C1 segment of cervical spinal cord (tissue), 14 donors: ENCODE data around the gene MTG2.
A peak's percentile ranks its signal among the peaks of the same experiment; 100 is the strongest.
"Not testable (repeated sequence)": the region's sequence is repeated elsewhere in the genome, so short reads cannot be mapped to it uniquely, and the experiment has no call there.

ENCODE experiments used
- DNase-seq, 14 donors: peaks; one replicate each; lab custom pipeline; 2025; lab: John Stamatoyannopoulos, UW

The MTG2 gene

DNA sequence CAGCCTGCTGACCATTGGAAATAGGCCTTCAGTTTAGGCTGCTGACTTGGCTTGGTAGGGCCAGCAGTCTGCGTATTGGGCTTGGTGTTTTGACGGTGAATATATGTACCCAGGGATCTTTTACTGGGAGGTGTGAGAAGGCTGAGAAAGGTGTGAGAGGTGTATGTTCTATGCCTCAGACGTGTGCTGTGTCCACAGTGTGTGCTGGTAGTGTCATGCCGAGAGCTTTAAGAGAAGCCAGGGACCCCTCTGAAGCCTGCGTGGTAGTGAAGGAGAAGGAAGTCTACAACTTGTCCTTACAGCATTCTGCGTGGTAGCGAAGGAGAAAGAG, 37.2 kb upstream of the MTG2 start:
- DNase-seq, result no peak

- DNase-seq, result no peak
Observed at GRCh38 chr20:62146019-62146755, 36.6 kb upstream of the MTG2 start.

DNA sequence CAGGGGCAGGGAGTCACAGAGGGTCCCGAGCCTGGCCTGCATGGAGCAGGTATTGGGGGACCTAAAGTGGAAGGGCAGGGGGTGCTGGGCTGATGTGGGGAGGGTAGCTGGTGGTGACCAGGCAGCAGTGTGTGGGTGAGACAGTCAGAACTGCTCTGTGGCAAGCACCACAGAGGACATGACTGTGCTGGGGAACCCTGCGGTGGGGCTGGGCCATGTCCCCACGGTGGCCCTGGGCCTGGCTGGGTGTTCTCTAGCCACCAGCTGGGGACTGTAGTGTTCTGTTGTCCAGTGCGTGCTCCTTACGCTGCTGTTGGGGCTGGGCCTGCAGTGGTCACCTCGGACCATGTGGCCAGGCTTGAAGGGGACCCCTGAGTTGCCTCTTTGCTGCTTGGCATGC, 35.7 kb upstream of the MTG2 start:
- no peak for DNase-seq

GRCh38 chr20:62147528-62147927, 35.3 kb upstream of the MTG2 start:
- DNase-seq, result no peak

- not testable (repeated sequence) for DNase-seq
Observed at GRCh38 chr20:62148383-62148782, 34.4 kb upstream of the MTG2 start.

DNA sequence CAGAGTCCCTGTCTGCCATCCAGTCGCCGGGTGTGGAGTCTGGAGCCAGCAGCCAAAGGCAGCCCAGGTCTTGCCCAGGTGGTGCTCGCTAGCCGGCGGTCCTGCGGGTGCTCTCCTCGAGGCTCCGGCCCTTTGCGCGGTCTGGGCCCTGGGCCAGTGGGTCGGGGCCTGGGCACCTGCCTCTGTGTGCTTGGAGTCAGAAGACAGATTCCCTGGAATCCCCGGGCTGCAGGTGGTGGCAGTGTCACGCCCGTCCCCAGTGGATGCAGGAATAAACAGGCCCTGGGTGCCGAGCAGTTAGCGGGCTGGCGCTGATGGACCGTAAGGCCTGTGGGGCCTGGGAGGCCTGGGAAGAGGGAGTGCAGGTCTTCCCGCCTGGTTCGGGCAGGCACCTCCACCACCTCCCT, 33.9 kb upstream of the MTG2 start:
- DNase-seq, result peak in 1 of 14 donors; percentile 51

DNA sequence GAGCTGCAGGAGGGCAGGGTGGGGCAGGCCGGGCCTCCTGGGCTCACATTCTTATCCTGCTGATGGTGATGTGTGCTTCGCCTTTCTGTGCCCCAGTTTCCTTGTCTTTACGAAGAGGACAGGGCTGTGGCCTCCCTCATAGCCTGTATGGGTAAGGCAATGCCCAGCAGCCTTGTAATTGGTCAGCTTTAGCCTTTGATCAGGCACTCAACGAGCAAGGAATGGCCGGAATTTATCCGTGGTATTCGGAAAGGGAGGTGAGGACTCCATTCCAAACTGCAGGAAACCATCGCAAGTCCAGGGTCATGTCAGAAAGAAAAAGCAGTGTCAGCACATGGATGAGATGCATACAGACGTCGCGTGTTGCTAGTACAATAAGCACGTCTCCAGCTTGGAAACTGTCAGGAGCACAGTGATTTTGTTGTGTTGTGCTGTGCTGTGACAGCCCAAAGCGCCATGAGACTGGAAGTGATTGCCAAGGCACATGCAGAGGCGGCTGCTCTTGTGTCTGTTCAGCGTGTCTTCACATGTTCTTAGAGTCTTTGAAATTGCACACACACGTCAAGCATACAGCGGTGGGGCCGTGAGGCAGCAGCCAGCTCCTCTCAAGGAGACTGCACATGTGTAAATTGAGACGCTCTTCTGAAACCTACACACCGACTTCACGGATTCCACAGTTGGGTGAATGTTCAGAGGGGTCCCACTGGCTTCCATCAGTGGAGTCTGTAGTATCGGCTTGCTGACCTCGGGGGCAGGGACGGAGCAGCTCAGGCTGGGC, 33.1 kb upstream of the MTG2 start:
- peak in 3 of 14 donors; percentile 18 to 44 (median 39) for DNase-seq

DNA sequence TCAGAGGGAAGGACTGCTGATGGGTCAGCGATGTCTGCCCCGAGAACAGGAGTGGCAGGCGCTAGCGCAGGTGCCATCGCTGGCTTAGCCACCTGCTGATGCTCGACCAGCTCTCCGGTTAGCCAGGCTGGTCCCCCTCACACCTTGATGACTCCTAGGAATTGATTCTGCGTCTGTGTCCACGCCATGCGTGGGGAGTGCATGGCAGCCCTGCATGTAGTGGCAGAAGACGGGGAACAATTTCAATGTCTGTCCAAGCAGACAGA, 32.6 kb upstream of the MTG2 start:
- DNase-seq, result peak in 1 of 14 donors; percentile 36

- no peak for DNase-seq
Observed at GRCh38 chr20:62151225-62151624, 31.6 kb upstream of the MTG2 start.

DNA sequence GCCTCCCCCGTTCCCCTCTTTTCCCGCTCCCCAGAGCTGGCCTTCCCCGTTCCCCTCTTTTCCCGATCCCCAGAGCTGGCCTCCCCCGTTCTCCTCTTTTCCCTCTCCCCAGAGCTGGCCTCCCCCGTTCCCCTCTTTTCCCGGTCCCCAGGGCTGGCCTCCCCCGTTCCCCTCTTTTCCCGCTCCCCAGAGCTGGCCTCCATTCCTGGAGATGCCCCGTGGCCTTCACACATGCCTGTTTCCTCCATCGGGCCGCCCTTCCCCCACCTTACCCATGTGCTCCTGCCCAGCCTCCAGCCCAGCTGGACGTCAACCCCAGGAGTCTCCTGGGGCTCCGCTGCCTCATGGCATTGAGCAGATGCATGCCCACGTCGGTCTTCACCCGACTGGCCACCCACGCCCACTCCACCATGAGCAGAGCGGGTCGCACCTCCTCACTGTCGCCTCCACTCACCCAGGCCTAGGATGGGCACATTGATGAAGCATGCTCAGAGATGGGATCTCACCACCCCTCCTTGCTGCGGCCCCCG, 30.9 kb upstream of the MTG2 start:
- no peak for DNase-seq

- peak in 1 of 14 donors; percentile 20 for DNase-seq
Observed at GRCh38 chr20:62155428-62156253, 27.2 kb upstream of the MTG2 start.

GRCh38 chr20:62156254-62156556, 26.6 kb upstream of the MTG2 start:
- no peak for DNase-seq

- DNase-seq, result peak in 8 of 14 donors; percentile 5 to 66 (median 30)
Observed at GRCh38 chr20:62156592-62157386, 26.0 kb upstream of the MTG2 start.

- DNase-seq, result no peak
Observed at GRCh38 chr20:62157387-62158087, 25.3 kb upstream of the MTG2 start.

DNA sequence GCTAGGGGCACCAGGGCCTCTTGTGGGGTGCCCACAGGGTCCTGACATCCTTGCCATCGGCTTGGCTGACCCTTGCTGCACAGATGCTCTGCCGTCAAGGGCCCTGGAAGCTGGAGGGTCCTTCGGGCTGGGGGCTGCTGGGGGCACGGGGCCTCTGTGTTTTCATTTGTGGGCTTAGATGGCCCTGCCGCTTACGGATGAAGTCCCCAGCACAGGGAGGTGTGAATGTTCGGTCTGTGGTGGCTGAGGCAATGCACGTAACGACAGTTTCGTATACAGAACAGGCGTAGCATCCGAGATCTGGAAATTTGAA, 24.8 kb upstream of the MTG2 start:
- DNase-seq, result no peak

DNA sequence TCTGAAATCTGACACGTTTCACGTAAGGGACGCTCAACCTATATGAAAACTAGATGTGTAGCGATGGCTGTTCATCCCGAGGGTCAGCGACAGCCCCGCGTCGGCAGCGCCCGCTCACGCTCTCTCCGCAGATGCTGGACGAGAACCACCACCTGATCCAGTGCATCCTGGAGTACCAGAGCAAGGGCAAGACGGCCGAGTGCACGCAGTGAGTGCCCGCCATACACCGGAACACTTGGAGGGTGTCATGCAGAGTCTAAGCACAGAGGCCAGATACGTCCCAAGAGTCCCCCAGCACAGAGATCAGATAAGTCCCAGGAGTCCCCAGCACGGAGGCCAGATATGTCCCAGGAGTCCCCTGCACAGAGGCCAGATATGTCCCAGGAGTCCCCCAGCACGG, 24.3 kb upstream of the MTG2 start:
- DNase-seq, result no peak

GRCh38 chr20:62159052-62159451, 23.8 kb upstream of the MTG2 start:
- no peak for DNase-seq

GRCh38 chr20:62159839-62160238, 23.0 kb upstream of the MTG2 start:
- peak in 1 of 14 donors; percentile 76 for DNase-seq

- DNase-seq, result no peak
Observed at GRCh38 chr20:62160253-62160652, 22.6 kb upstream of the MTG2 start.

- no peak for DNase-seq
Observed at GRCh38 chr20:62160876-62161275, 22.0 kb upstream of the MTG2 start.

GRCh38 chr20:62161347-62161746, 21.5 kb upstream of the MTG2 start:
- peak in 1 of 14 donors; percentile 74 for DNase-seq
